ENCODE measurements around the gene TP53I3.
"Not testable (repeated sequence)": the region's sequence is repeated elsewhere in the genome, so short reads cannot be mapped to it uniquely, and the experiment has no call there.

TP53I3 gene

DNA sequence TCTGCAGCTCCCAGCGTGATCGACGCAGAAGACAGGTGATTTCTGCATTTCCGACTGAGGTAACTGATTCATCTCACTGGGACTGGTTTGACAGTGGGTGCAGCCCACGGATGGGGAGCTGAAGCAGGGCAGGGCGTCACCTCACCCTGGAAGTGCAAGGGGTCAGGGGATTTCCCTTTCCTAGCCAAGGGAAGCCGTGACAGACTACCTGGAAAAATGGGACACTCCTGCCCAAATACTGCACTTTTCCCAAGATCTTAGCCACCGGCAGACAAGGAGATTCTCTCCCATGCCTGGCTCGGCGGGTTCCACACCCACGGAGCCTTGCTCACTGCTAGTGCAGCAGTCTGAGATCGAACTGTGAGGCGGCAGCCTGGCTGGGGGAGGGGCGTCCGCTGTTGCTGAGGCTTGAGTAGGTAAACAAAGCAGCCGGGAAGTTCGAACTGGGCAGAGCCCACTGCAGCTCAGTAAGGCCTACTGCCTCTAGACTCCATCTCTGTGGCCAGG lies 10.6 kb upstream of the TP53I3 start:
- not testable (repeated sequence) for DNase-seq

- DNase-seq, result not testable (repeated sequence)
Observed at GRCh38 chr2:24093270-24093669, 8.6 kb upstream of the TP53I3 start.

GRCh38 chr2:24088821-24089359 lies 4.3 kb upstream of the TP53I3 start:
- DNase-seq, result no peak

- DNase-seq, result no peak
Observed at GRCh38 chr2:24087032-24087431, 2.4 kb upstream of the TP53I3 start.

DNA sequence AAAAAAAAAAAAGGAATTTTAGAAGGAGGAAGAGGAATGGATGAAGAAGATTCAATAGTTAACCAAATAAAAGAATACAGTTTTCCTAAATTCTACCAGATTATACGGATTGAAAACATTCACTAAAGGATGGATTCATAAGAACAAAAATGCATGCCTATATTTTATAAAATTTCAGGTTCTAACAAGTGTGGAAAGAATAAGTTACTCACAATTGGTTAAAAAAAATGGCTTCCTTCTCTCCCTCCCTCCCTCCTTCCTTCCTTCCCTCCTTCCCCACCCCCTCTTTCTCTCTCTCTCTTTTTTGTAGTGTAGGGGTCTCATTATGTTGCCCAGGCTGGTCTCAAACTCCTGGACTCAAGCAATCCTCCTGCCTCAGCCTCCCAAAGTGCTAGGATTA lies 1.6 kb upstream of the TP53I3 start:
- no peak for DNase-seq

DNA sequence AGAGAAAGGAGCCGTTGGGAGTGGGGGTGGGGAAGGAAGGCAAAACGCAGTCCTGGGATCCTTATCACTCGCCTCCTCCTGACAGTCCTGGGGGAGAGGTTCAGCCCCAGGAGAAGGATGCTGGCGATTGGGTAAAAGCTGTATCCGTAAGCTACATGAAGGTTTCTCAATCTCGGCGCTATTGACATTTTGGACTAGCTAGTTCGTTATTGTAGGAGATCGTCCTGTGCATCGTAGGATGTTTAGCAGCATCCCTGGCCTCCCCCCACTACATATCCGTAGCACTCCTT lies 511 bp upstream of the TP53I3 start:
- no peak for DNase-seq

DNA sequence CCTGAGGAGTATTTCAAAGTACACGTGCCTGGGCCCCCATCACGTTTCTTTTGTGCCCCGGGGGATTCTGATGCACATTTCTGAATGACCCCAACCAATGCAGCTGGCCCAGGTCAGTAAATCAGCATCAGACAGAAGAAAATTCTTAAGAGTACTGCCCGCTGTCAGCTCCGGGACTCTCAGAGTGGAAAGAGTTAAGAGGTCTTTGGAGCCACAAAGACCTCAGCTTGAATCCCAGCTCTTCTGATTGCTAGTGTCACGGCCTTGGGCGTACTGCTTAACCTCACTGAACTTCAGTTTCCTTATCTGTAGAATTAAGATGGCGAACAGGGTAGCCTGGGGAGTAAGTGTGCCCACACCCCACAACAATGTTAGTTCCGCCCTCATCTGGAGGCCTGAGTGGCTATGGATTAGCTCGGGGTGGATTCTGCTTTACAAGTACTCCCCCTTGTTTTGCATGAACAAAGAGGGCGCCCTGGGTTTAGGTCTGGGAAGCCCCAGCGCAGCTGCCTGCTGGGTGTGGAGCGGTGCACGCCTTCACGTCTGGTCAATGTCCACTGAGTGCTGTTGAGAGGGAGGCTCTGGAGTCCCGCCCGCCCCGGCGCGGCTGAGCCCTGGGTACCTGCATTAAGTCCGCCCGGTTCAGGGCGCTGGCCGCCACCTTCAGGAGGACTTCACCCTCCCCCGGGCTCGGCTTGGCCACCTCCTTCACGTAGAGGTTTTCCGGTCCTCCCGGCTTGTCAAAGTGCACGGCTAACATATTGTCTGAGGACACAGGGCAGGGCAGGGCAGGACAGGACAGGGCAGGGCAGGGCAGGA lies 858 bp downstream of the TP53I3 start:
- peak; percentile 92 for DNase-seq

GRCh38 chr2:24082787-24083566 lies 1.7 kb downstream of the TP53I3 start:
- no peak for DNase-seq

- DNase-seq, result peak; percentile 83
Observed at GRCh38 chr2:24080701-24081100, 3.9 kb downstream of the TP53I3 start.

DNA sequence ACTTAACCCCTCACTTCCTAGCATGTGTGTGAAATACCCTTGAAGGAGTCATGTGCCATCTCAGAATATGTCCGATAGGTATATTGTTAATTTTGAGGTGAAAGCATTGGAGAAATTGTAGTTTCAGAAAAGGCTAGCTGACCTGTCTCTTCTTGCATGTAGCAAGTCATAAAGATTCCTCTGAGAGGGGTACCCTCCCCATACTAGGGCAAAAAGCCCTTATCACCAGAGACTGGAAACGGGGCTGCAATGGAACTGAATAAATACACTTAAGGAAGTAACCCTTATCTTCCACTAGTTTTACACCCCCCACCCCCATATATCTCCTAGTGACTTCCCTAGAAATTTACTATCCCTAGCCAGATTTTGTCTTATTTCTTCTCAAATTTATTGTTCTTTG lies 6.8 kb downstream of the TP53I3 start:
- DNase-seq, result no peak

GRCh38 chr2:24077535-24077877 lies 7.1 kb downstream of the TP53I3 start:
- DNase-seq, result peak; percentile 38

DNA sequence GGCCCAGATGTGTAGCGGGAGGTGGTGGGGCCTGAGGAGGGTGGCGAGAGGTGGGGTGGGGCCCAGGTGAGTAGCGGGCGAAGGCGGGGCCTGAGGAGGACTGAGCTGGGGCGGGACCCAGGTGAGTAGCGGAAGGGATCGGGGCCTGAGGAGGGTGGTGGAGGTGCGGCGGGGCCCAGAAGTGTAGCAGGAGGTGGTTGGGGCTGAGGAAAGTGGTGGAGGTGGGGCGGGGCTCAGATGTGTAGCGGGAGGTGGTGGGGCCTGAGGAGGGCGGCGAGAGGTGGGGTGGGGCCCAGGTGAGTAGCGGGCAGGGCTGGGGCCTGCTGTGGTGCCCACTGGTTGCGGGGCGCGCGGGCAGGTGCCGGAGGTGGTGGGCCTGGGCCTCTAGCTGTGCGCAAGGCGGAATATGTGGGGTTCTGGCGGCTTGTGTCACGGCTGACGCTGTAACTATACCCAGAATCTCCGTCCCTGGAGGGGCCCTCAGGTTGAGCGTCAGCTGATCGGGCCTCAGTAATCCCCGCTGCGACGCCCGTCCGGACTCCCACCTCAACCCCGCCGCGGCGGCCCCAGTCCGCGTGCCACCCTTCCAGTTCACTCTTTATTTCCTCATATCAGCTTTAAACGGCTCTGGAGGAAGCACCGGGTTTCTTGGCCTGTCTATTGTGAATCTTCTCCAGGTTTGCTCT lies 7.6 kb downstream of the TP53I3 start:
- DNase-seq, result peak; percentile 39

DNA sequence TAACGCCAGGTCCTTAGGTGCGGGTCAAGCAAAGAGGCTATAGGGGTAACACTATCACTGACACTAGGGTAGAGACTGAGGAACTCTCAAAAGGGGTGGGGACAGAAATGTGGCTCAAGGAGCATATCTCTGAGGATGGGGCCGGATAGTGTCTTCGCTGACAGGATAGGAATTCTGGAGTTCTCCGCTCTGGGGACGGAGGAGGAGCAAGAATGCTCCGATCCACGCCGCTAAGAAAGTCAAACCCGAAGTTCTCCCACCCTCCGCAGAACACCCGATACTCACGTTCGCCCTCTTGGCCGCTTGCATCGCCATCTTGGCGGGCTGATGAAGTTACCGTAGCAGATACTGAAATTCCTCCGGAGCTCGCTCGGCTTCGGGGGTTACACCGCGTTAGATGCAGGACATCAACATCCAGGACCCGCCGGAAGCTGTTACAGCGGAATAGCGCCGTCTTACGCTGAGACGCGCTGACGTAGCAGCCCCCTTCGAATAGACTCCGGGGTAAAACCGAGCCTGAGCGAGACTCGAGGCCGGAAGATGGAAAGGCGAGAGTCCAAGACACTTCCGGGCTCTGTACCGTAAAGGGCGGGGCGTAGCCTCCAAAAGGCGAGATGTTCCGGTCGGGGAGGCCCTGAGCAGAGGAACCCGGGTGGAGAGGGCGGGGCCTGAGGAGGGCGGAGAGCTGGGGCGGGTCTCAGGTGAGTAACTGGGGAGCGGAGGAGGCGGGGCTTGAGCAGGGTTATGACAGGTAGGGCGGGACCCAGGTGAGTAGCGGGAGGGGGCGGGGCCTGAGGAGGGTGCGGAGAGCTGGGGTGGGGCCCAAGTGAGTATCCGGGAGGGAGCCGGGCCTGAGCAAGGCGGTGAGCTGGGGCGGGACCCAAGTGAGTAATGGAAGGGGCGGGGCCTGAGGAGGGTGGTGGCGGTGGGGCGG lies 8.5 kb downstream of the TP53I3 start, which contains the start of gene SF3B6:
Gene SF3B6, minus strand, starts transcription at position 412 of the 934 bp plus-strand sequence. Its CDS starts 97 bp downstream, at position 315.
- DNase-seq, result peak; percentile 98

GRCh38 chr2:24075259-24075658 lies 9.4 kb downstream of the TP53I3 start:
- DNase-seq, result no peak

DNA sequence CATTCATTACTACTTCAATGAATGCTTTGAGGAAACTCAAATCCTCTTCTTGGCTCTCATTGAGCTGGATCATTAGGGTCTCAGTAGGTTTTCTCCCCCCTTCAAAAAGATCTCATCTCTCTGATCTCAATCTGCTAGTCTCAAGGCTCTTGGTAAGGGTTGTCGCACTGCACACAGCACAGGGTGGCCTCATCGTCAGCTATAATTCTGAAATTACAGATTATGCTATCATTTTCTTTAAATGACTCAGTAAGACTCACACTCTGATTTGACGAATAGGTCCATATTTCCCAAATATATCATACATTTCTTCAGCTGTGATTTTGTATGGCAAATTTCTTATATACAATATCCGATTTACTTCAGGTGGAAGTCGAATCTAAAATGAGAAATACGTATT lies 10.8 kb downstream of the TP53I3 start:
- DNase-seq, result no peak

- no peak for DNase-seq
Observed at GRCh38 chr2:24072259-24072658, 12.4 kb downstream of the TP53I3 start.

GRCh38 chr2:24065341-24065740 lies 19.3 kb downstream of the TP53I3 start:
- DNase-seq, result no peak

GRCh38 chr2:24058564-24059271 lies 25.9 kb downstream of the TP53I3 start:
- no peak for DNase-seq

DNA sequence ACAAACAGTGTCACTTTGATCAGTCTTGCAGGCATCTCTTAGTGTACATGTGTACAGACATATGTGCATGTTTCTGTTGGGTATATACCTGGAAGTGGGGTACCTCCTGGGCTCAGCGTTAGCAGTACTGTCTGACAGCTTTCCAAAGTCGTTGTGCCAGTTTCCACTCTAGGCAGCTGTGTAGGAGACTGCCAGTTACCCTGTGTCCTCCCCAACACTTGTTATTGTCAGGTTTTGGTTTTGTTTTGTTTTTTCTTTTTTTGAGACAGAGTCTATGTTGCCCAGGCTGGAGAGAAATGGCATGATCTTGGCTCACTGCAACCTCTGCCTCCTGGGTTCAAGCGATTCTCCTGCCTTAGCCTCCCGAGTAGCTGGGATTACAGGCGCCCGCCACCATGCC lies 28.9 kb downstream of the TP53I3 start:
- no peak for DNase-seq

- no peak for DNase-seq
Observed at GRCh38 chr2:24054366-24055010, 30.1 kb downstream of the TP53I3 start.

GRCh38 chr2:24052951-24053350 lies 31.7 kb downstream of the TP53I3 start:
- no peak for DNase-seq
